HEK293 (cell line): ENCODE data around the gene CLIC3.

Experiments
- FEZF1 ChIP-seq: fragments of 450-650 bp; formaldehyde crosslinking; IDR thresholded peaks from 2 replicates; pipeline ENCODE4 v1.5.1; 2016; ENCODE audit warnings: missing biosample characterization, missing genetic modification characterization
- RBAK ChIP-seq: fragments of 450-650 bp; formaldehyde crosslinking; IDR thresholded peaks from 2 replicates; pipeline ENCODE4 v1.5.1; 2016; ENCODE audit warnings: missing biosample characterization, missing genetic modification characterization
- ZNF174 ChIP-seq: fragments of 450-650 bp; formaldehyde crosslinking; IDR thresholded peaks from 2 replicates; pipeline ENCODE4 v1.5.0; 2017; ENCODE audit warnings: missing biosample characterization, mild to moderate bottlenecking, missing genetic modification characterization
- ZNF302 ChIP-seq: fragments of 450-650 bp; formaldehyde crosslinking; IDR thresholded peaks from 2 replicates; pipeline ENCODE4 v1.5.1; 2016; ENCODE audit warnings: missing biosample characterization, missing genetic modification characterization, low read depth
- ZNF341 ChIP-seq: fragments of 450-650 bp; formaldehyde crosslinking; IDR thresholded peaks from 2 replicates; pipeline ENCODE4; 2016; ENCODE audit warnings: low read depth, missing biosample characterization, missing genetic modification characterization
- ZNF629 ChIP-seq: fragments of 450-650 bp; formaldehyde crosslinking; IDR thresholded peaks from 2 replicates; pipeline ENCODE4 v1.5.1; 2017; ENCODE audit warnings: missing biosample characterization, missing genetic modification characterization
- ZXDB ChIP-seq: fragments of 450-650 bp; formaldehyde crosslinking; IDR thresholded peaks from 2 replicates; pipeline ENCODE4 v1.5.1; 2016; ENCODE audit warnings: missing biosample characterization, missing genetic modification characterization
- TF ChIP-seq, protein P1 (sequence below): fragments of 450-650 bp; formaldehyde crosslinking; IDR thresholded peaks from 2 replicates; pipeline ENCODE4 v1.5.1; 2016; ENCODE audit warnings: missing biosample characterization, missing genetic modification characterization

DNA sequence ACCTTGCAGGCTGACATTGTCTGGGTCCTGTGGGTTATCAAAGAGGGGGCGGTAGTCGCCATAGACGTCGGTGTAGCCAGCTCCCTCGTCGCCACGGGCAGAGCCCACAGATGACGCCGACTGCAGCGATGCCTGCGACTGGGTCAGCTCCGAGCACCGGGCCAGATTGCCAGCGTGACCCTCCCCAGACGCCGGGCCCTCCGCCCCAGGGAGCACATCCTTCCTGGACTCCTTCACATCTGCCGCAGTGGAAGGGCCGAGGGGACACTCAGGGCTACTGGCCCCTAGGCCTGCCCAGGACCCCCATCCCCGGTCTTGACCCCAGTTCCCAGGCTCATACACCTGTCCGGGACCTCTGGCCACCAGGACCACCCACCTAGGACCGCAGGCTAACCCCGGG, 17.8 kb upstream of the CLIC3 start:
- TF ChIP-seq ZNF629 (no peak), ZNF341 (tag by site-specific recombination) (no peak), RBAK (tag by site-specific recombination) (no peak), ZNF174 (tag by site-specific recombination) (no peak), ZNF302 (no peak), FEZF1 (tag by site-specific recombination) (no peak), ZXDB (tag by site-specific recombination) (no peak)
- TF ChIP-seq, protein P1, sequence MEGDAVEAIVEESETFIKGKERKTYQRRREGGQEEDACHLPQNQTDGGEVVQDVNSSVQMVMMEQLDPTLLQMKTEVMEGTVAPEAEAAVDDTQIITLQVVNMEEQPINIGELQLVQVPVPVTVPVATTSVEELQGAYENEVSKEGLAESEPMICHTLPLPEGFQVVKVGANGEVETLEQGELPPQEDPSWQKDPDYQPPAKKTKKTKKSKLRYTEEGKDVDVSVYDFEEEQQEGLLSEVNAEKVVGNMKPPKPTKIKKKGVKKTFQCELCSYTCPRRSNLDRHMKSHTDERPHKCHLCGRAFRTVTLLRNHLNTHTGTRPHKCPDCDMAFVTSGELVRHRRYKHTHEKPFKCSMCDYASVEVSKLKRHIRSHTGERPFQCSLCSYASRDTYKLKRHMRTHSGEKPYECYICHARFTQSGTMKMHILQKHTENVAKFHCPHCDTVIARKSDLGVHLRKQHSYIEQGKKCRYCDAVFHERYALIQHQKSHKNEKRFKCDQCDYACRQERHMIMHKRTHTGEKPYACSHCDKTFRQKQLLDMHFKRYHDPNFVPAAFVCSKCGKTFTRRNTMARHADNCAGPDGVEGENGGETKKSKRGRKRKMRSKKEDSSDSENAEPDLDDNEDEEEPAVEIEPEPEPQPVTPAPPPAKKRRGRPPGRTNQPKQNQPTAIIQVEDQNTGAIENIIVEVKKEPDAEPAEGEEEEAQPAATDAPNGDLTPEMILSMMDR (tag by site-specific recombination): no peak
